Measurements from ENCODE around the gene DAAM1.

DNA sequence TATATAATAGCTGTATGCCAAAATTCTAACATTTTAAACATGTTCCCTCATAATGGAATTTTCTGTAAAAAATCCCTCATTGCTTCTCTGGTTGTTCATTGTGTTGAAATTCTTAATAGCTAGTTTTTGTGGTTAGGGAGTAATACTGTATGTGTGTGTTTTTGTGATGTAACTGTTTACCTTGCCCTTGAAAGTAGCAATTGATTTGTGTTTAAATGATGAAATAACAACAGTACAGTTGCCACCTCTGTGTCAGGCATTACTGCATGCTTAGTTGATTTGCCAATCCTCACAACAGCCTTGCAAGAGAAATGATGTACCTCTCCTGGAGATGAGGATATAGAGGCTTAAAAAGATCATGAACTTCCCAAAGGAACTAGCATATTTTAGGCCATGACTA is 94.9 kb downstream of the DAAM1 start:
- TF ChIP-seq, protein P1, sequence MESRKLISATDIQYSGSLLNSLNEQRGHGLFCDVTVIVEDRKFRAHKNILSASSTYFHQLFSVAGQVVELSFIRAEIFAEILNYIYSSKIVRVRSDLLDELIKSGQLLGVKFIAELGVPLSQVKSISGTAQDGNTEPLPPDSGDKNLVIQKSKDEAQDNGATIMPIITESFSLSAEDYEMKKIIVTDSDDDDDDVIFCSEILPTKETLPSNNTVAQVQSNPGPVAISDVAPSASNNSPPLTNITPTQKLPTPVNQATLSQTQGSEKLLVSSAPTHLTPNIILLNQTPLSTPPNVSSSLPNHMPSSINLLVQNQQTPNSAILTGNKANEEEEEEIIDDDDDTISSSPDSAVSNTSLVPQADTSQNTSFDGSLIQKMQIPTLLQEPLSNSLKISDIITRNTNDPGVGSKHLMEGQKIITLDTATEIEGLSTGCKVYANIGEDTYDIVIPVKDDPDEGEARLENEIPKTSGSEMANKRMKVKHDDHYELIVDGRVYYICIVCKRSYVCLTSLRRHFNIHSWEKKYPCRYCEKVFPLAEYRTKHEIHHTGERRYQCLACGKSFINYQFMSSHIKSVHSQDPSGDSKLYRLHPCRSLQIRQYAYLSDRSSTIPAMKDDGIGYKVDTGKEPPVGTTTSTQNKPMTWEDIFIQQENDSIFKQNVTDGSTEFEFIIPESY (IDR thresholded peaks at IDR 0.05; ENCODE audit: borderline replicate concordance, low read depth) = no peak
- no peak for TF ChIP-seq GABPA (IDR thresholded peaks at IDR 0.05; ENCODE audit: low read depth)
- TF ChIP-seq, protein P2, sequence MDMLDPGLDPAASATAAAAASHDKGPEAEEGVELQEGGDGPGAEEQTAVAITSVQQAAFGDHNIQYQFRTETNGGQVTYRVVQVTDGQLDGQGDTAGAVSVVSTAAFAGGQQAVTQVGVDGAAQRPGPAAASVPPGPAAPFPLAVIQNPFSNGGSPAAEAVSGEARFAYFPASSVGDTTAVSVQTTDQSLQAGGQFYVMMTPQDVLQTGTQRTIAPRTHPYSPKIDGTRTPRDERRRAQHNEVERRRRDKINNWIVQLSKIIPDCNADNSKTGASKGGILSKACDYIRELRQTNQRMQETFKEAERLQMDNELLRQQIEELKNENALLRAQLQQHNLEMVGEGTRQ (IDR thresholded peaks at IDR 0.05; ENCODE audit: borderline replicate concordance, low read depth, low read length) = no peak
- TF ChIP-seq, protein P3, sequence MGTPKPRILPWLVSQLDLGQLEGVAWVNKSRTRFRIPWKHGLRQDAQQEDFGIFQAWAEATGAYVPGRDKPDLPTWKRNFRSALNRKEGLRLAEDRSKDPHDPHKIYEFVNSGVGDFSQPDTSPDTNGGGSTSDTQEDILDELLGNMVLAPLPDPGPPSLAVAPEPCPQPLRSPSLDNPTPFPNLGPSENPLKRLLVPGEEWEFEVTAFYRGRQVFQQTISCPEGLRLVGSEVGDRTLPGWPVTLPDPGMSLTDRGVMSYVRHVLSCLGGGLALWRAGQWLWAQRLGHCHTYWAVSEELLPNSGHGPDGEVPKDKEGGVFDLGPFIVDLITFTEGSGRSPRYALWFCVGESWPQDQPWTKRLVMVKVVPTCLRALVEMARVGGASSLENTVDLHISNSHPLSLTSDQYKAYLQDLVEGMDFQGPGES (IDR thresholded peaks at IDR 0.05; ENCODE audit: low read depth, low read length) = no peak
